NOMO-1 (cell line): Measurements from ENCODE around the gene ADAMTSL1.

Experiments used
- DNase-seq, 2 experiments: peaks; one replicate each; lab custom pipeline; 2025; ENCODE audit not compliant: unreplicated experiment in 2 of 2; lab: John Stamatoyannopoulos, UW

ADAMTSL1 gene

DNA sequence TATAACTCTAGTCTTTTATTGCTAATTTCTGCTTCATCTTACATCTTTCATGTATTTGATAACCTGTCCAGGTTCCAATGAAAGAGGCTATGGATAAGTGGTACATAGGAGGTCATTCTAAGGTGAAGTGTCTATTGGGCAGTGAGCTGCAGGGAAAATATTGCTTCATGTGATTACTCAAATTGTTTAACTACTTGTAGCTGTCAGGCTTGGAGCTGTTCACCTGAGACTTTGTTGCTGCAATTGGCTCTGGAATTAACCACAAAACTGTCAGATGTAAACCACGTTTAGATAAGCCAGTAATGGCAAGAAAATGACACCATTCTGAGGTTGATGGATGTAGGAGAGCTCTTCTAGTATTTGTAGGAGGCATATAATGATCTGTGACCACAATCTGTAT lies 26.0 kb downstream of the ADAMTSL1 start:
- DNase-seq: no peak

DNA sequence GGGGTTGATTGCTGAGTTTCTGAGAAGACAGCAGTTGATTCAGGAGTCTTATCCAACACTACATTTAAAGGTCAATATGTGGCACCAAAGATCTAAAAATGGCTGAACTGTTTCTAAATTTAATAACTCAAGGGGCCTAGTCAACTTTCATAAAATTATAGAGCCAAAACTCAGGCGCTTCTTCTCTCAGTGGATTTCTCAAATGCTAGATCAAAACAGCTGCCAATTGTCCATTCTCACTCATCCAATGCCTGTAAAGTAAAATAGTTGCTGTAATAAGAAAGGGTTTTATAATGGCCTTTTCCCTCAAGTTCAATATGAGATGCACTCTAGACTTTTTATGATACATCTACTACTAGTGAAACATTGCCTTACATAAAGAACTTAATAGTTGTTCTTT lies 26.5 kb downstream of the ADAMTSL1 start:
- no peak for DNase-seq

DNA sequence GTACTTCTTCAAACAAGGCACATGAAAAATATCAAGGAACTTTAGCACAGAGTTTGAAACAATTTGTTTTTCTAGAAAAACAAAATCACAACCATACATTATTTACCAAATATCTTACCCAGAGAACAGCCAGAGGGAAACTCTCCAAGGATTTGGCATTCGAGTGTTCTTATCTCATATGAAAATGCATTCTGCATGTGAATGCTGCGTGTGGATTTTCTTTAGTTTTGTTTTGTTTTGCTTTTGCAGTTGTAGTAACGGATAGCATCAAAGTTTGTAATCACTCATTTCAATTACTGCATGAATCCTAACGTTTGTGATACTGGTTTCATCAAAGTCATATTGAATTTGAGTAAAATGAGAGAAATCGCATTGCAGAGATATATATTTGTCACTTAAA lies 28.0 kb downstream of the ADAMTSL1 start:
- no peak for DNase-seq

DNA sequence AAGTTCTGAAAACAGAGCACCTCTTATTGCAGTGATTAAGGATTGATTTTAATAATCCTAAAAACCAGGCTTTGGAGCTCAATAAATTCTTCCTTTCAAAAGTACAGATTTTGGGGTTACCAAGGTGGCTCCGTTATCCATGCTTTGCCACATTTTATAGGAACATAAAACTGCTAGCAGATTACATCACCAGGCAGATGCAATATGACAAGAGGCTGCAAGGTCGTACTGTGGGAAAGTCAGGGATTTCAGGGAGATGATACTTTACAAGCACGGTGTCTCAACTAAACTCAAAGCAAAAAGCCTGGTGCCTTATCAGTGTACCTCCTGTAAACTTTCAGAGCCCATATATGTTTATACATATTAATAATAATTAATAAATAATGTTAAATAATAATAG lies 28.6 kb downstream of the ADAMTSL1 start:
- no peak for DNase-seq

DNA sequence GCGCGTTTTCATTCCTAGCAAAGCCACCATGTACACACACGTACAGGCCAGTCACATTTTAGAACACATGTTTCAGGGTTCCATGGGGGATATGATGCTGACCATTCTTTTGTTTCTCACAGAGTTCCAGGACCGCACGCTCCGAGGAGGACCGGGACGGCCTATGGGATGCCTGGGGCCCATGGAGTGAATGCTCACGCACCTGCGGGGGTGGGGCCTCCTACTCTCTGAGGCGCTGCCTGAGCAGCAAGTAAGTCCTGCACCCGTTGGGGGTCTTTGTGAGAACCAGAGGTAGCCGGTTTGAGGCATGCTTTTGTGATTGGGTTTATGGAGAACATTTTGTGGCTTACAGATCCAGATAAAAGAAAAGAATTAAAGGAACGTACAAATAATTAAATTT lies 30.8 kb downstream of the ADAMTSL1 start:
- DNase-seq: no peak

DNA sequence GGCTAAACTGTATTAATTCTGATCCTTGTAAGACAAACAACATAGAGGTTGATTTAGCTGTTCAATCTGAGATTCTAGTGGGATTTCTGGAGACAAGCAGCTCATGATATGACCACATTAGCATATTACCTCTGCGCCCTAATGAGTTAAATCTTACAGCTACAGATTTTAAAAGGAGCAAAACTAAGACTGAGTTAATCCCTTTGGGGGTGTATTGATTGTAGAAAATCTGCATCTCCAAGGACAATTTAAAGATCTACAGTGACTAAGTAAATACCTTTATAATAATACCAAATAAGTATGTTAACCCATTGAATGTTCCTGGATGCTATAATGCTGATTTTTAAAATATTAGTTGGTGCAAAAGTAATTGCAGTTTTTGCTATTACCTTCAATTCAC lies 33.2 kb downstream of the ADAMTSL1 start:
- no peak for DNase-seq

DNA sequence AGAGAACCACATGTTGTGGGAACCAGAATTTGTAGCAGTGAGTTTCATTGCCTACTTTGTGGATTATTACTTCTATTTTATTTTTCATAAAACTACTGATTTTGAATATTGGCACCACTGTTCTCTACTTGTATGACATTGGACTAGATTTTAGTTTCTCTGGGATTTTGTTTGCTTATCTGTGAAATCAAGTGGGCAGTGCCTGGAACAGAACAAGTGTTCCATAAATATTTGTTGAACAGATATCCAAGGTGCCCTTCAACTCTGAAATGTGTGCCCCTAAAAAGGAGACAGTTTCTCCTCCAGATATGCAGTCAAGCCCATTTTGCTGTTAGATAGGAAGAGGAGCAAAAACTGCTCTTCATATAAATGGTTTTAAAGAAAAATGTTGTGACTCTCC lies 42.6 kb downstream of the ADAMTSL1 start:
- DNase-seq: no peak

DNA sequence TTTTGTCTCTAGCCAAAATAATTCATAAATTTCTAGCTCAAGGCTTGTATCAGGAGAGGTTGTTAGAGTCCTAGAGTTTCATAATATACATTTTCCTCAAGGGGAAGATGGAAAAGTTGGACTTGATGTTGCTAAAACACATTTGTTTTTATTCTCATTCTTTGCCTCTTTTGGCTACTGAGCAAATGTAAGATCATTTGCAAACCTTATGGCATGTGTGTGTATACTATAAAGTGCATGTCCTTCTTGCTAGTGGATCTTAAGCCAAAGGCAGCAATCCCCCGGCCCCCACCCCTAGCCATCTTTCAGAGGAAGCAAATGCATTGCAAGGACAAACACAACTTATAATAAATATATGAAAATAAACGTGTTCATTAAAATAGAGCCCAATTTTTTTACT lies 43.0 kb downstream of the ADAMTSL1 start:
- no peak for DNase-seq

DNA sequence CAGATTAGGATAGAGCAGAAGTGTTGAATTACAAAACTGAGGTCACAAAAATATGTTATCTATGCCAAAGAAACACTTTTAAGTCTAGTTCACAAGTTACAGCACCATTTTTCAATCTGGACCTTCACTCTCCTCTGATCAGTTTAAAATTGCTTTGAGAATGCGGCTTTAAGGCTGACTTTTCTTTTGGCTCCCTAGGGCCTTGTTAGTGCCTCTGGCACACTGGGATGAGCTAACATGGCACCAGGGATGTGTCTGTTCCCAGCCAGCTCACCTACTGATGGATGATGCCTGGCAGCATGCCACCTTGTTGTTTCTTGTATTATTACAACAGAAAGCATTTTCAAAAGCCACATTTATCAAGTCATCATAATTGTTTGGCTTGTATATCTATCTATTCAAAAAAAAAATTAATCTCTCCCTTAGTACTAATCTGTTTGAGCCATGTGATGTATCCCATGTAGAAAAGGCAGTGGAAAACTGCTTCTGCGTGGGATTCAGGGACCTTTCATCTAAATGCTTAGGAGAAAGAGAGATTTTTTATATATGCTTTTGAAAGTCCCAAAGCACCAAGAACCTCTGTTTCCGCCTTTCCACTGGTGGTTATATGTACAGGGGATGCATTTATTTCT lies 46.6 kb downstream of the ADAMTSL1 start:
- DNase-seq: no peak

DNA sequence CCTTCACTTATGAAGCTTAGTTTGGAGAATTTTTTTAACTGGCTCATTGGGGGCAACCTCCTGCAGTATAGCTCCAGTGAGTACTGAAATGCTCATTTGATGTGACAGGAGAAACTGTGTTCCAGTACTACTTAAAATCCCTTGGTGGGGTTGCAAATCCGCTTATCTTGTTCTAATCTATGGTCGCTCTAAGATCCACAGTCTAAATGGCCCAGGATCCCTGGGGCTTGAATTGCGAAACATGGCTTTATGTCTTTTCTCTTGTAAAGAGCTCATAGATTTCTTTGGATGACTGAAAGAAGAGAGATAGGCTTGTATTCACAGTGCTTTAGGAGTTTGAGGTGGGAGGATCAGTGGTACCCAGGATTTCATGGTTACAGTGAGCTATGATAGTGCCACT lies 52.7 kb downstream of the ADAMTSL1 start:
- no peak for DNase-seq

DNA sequence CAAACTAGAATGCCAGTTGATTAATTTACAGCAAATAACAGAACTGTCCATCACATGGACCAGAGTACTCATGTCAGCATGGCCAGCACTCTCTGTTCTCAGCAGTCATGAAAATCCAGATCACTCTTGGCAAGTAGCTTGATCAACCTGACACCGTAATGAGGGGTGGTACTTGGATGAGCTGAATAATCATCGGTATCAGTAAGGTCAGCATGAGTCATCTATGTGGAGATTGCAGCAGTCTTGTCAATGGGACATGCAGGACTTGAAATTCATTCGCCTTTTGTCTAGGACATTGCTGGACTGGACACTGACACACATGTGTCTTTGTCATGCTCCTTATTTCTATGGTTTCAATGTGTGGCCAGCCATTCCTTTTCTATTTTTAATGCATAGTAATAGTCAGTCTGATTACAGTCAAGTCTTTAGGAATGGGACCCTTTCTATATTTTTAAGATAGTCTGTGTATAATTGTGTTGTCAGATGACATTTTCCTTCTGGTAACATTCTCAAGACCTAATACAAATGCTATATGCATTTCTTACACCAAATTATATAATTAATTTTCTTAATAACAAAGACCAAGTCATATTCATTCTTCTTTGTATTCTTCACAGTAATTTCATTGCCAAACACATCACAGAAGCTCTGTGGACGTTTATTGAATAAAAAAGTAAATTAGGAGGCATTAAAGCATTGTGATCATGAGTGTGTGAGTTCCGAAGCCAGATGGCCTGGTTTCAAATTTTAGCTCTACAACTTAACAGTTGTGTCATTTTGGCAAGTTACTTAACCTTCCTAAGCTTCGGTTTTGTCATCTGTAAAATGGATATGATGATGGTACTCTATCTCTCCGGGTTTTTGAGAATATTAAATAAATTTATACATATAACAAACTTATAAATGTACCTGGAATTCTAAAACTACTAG lies 57.4 kb downstream of the ADAMTSL1 start:
- DNase-seq: no peak

DNA sequence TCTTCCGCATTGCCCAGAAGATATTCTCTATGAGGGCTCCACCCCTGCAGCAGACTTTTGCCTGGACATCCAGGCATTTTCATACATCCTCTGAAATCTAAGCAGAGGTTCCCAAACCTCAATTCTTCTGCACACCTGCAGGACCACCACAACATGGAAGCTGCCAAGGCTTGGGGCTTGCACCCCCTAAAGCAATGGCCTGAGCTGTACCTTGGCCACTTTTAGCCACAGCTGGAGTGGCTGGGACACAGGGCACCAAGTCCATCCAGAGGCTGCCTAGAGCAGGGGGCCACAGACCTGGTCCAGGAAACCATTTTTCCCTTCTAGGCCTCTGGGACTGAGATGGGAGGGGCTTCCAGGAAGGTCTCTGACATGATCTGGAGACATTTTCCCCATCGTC lies 60.7 kb downstream of the ADAMTSL1 start:
- DNase-seq: no peak

DNA sequence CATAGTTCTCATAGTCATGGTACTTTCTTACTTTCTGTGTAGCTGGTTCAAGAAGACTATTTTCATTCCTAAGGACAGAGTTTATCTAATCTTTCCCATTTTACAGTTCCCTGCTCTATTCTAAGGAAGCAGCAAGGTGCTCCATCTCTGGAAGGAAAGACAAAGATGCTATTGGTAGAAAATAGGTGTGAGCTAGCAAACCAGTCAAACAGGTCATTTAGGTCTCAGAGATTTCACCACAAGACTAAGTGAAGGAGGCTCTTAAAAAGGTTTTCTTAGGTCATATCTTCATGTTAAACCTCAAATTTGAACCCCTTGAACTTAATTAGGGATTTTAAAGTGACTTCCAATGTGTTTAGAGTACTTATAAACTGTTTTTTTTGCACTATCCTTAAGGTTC lies 62.6 kb downstream of the ADAMTSL1 start:
- no peak for DNase-seq

DNA sequence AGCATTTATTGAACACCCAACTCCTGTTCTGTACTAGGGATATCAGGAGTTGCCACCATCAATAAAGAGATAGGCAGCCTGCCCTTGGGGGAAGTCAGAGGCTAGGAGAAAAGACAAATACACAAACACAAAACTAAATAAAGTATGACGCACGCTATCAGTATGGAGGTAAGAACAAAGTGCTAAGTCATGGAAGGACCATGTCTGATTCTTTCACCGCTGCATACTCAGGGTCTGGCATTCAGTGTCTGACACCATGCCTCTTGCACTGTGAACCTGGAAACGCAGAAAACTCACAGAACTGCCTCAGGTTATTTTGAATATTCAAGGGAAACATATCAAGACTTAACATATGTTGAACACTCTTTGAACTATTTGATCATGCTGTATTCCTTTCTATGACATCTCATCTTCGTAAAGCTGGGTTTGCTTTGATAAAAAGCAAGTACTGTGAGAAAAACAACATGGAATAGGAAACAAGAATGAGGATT lies 65.3 kb downstream of the ADAMTSL1 start:
- no peak for DNase-seq

DNA sequence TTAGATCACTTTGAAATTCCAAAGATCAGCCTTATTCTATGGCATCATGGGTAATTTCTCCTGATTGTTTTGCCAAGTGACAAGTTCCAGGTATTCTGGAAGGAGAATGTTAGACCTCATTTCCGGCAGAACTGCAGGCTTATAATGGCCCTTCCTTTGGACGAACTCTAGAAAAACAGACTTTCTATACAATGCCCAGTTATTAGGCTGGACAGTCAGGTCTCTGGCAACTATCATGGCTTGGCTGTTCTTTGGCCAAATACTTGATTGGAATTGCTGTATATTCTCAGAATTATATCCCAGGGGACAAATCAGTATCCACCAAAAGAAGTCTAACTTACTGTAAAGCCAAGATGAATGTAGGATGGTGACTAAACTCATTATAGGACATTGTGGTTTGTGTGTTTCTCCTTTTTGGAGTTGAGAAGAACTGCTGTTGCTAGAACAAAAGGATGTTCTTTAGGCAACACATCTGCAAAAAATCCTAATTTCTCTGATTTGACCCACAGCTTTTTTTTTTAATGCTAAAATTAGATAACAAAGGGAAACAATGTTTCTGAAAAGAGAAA lies 69.0 kb downstream of the ADAMTSL1 start:
- DNase-seq: no peak

DNA sequence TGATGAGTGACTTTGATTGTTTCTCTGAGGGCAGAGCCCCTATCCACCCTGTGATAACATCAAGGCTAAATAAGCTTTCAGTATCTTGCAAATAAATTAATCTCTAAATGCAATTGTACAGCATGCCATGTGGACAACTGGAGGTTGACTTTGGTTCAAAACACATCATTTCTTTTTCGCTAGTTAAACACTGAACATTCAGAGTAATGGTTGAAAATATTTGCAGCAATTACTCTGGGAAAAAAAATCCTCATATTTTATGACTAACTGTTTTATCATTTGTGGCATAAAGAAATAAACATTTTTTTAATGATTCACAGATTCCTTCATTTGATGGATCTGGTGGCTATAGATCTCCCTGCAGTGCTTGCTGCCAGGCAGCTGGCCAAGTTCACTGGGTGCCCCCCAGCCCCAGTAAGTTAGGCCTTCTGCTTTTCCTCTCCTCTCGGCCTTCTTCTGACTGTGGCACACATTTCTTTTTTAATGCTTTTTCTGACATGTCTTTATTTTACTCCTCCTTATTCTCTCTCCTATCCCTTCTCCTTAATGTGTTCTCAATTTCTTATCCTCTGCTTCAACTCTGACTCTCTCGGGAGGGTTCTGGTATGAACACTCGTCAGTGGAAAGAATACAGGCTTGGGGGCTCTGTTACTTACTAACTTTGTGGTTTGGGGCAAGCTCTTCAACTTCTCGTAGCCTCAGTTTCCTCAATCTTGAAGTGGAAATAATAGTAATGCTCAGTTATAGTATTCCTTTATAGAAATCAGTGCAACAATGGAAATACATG lies 69.6 kb downstream of the ADAMTSL1 start:
- no peak for DNase-seq

DNA sequence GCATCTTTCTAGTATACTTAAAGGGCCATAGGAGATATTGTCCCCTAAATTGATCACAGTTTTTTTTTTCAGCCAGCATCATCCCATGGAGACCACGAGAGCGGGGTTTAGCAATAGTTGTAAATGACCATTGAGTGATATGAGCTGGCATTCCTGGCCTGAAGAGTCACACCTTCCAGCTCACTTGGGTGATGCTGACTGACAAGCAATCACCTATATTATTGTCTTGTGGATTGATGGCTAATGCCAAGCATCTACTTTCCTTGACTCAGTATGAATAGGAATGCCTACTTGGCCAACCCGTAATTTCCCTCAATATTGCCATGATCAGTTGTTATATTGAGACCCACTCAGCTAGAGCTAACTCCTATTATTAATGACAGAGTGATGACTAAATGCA lies 70.5 kb downstream of the ADAMTSL1 start:
- no peak for DNase-seq

DNA sequence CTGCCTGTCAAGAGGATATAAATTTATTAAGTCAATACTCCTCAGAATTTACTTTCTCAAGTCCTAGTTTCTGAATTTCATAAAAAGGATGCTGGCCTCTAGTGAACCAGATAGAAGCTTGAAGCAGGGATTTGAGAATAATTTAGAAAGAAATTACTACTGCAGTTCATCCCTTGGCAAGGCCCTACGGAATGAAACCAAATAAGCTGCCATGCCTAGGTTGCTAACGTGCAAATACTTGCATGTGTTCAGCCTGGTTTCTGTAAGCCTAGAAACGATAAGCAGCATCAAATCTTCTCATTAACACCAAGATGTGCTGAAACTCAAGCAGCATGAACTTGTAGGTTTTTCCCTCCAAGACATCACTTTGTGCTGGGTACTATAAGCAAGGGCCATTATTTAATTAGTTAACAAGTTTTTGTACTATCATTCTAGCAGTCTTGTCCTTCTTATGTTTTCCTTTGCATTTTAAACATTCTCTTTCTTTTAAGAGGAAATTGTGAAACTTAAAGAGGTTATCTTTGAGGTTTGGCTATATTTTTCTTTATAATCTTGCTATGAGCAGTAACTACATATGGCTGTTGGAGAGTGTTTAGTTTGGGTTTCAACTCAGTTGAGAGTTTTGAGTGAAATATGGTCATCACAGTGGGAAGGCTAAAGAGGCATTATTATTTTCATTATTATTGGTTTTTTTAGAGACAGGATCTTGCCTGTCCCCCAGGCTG lies 71.8 kb downstream of the ADAMTSL1 start:
- DNase-seq: no peak

DNA sequence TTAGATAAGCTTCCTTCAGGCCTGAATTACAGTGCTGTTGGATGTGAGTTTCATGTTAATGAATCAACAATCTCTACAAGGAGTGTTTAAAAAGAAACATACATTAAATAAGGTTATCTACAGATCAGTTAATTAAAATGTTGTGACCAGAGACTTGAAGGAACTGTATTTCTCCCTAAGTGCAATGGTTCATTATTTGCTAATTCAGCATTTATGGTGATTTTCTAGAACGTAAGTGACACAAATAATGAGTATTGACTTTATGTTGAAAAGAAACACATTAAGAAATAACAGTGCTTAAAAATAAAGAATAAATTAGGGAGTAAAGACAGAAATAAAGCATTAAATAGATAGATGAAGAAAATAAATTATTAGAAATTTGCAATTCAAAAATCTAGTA lies 74.5 kb downstream of the ADAMTSL1 start:
- DNase-seq: no peak

DNA sequence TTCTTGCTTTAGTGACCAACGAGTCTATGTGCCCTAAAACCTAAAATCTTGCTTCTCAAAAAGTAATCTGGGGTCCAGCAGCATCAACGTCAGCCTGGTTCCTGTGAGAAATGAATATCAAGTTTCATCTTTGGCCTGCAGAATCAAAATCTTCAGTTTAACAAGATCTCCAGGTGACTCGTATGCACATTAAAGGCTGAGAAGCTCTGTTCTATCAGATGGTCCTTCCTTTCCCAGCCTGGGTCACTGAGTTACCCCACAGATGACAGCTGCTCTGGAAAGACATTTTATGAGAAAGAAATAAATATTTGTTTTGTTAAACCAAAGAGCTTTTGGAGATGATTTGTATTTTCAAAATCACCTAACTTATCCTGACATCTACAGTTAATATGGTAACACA lies 75.8 kb downstream of the ADAMTSL1 start:
- DNase-seq: no peak
